HG03280 (cell line): ENCODE results near the gene HNRNPL.
"Not testable (repeated sequence)": the region's sequence is repeated elsewhere in the genome, so short reads cannot be mapped to it uniquely, and the experiment has no call there.

Source experiments
- ATAC-seq: cut with Tn5 transposase; IDR thresholded peaks from one replicate; pipeline ENCODE4 v1.9.1; 2021; ENCODE audit warnings: mild to moderate bottlenecking, moderate library complexity; ENCODE audit not compliant: unreplicated experiment

HNRNPL gene

DNA sequence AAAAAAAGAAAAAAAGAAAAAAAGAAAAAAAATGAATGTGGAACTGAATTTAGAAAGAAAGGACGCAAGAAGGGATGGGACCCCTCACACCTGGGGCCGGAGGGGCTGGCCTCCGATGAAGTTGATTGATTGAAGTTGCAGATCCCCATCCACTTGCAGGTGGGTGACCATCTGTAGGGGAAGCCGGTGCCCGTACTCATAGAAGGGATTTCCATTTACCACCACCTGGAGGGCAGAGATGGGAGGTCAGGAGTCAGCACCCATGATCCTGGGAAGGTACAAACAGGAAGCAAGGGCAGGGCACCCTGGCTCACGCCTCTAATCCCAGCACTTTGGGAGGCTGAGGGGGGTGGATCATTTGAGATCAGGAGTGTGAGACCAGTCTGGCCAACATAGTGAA lies 43.4 kb downstream of the HNRNPL start:
- ATAC-seq: no peak

DNA sequence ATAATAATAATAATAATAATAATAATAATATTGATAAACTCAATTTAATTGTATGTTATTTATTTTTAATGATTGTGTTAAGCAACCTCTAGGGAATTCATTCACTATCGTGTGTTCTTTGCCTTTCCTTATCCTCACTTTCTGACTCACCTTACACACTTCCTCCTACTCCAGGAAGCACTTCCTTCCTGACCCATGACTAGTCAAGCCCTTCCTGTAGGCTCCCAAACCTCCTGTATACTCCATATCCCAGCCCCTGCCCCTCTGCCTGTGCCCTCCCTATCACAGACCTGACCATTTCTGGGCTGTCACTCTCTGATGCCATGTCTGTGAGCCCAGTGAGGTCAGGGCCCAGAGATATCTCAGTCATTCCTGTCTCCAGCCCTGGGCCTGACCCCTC lies 44.6 kb downstream of the HNRNPL start:
- ATAC-seq: no peak

DNA sequence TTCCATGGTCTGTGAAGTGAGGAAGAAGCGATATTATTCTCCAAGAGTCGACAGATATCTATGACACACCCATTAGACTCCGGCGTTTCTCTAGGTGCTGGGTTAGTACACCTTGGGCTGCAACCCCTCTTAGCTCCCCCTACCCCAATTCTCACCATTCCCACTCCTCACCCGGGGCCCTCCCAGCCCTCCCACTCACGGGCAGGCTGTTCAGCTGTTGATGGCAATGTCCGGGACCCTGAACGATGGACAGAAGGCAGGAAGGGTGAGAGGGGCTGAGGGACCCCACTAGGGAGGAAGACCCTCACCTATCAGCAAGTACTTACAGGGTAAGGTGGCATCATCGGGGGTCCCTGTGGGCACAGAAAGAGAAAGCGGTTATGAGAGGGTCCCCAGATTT lies 46.2 kb downstream of the HNRNPL start:
- ATAC-seq: no peak

- no peak for ATAC-seq
These were observed 48.3 kb downstream of the HNRNPL start for GRCh38 chr19:38801359-38802095.

DNA sequence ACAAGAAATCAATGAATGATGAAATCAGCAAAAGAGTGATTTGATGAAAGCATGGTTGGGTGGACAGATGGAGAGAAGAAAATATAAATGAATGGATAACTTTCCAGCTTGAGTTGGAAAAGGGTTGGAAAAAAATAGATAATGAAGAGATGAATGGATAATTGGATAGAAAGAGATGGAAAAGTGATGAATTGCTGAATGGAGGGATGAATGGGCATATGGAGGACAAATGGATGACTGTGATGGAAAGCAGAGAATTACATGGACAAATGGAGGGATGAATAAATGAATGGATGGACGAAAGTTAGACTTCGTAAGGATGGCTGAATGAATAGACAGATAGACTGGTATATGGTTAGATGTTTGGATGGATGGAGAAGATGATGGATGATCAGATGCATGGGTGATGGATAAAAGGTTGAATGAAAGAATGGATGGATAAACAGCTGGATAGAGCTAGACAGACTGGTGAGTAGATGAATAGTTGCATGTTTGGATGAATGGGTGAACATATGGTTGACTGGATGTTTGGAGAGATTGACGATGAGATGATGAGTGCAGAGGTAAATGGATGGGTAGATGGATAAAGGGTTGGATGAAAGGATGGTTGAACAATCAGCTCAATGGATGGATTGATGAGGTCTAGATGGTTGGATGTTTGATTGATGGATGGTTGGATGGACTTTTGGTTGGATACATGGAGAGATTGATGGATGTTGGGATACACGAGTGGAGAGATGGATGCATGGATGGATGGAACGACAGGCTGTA lies 49.0 kb downstream of the HNRNPL start:
- ATAC-seq: no peak

- ATAC-seq: no peak
These were observed 50.7 kb downstream of the HNRNPL start for GRCh38 chr19:38799104-38799503.

DNA sequence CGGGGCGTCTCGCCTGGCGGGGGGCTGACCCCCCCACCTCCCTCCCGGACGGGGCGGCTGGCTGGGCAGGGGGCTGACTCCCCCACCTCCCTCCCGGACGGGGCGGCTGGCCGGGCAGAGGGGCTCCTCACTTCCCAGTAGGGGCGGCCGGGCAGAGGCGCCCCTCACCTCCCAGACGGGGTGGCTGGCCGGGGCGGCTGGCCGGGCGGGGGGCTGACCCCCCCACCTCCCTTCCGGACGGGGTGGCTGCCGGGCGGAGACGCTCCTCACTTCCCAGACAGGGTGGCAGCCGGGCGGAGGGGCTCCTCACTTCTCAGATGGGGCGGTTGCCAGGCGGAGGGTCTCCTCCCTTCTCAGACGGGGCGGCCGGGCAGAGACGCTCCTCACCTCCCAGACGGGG lies 52.0 kb downstream of the HNRNPL start:
- not testable (repeated sequence) for ATAC-seq

DNA sequence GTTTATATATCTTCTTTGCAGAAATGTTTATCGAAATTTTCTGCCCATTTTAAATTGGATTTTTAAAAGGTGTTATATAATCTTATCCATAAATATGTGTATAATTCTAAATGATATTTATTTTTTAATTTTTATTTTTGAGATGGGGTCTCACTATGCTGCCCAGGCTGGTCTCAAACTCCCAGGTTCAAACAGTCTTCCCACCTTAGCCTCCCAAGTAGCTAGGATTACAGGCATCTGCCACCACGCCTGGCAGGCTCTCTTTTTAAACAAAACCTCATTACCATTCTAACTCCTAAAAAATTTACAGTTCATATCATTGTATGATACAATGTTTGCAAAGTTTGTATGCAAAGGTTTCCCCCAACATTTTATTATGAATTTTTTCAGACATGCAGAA lies 53.6 kb downstream of the HNRNPL start:
- ATAC-seq: no peak

DNA sequence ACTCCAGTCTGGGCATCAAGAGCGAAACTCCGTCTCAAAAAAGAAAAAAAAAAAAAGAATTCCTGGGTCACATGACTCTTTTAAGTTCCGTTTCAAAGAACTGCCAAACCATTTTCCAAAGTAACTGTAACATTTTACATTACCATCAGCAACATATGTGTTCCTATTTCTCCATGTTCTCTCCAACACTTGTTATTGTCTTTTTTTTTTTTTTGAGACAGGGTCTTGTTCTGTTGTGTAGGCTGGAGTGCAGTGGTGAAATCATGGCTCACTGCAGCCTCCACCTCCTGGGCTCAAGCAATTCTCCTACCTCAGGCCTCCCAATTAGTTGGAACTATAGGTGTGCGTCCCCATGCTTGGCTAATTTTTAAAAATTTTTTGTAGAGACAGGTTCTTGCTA lies 54.2 kb downstream of the HNRNPL start:
- no peak for ATAC-seq

DNA sequence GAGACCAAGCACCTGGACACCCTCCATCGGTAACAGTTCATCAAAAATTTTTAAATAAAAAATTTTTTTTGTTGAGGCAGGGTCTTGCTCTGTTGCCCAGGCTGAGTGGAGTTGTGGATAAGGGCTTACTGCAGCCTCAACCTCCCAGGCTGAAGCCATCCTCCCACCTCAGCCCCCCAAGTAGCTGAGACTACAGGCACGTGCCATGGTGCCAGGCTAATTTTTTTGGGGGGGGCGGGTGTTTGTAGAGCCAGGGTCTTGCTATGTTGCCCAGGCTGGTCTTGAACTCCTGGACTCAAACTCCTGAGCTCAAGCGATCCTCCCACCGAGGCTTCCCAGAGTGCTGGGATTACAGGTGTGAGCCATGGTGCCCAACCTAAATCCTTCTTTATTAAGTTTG lies 56.1 kb downstream of the HNRNPL start:
- ATAC-seq: no peak

DNA sequence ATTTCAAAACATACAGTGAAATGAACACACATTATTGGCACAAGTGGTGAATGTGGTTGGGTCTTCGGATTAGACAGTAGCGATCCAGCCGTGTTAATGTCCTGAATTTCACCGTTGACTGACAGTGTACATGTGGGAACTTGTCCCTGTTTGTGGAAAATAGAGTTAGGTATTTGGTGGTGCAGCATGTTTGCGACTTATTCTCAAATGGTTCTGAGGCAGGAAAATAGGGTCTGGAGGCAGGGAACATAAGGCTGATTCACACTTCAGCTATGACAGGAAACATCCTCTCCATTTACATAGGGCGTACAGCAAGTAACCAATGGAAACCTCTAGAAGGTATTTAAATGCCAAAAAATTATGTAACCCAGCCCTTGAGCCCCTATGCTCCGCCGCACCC lies 56.6 kb downstream of the HNRNPL start:
- ATAC-seq: no peak

DNA sequence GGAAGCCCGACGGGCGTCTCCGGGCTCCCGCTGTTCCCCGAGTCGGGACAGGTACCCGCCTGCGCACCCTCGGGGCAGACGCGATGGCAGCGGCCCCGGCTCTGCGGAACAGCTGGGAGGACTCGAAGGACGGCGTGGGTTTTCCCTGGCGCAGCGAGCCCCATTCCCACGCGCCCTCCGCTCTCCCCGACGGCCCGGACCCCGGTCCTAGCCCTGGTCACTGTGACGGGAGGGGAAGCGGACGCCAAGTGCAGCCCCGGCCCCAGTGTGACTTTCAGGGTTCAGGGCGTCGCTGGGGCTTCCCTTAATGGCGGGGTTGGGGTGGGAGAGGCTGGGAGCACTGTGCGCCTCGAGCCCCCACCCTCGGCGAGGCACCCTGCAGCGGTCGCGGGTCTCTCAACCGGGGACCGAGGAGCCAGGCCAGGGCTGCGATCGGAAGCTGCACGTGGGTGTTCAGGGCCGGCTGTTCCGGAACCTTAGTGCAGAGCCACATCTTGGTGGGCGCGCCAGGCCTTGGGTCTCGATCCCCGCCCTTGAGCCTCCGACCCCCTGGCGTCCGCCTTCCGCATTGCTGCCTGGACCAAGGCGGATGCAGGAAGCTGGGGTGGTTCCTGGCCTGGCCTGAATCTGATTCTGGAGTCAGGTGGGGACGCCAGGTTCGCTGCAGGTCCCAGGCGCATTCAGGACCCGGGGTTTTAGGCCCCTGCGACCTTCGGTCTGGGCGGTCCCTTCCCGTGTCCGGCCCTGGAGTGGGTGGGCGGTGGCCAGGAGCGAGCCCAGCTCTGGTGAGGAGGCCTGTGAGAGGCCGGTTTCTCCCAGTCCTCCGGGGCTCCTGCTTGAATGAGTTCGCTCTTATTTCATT lies 57.3 kb downstream of the HNRNPL start:
- no peak for ATAC-seq

- not testable (repeated sequence) for ATAC-seq
These were observed 58.2 kb downstream of the HNRNPL start for GRCh38 chr19:38791451-38792064.

- ATAC-seq: not testable (repeated sequence)
These were observed 59.0 kb downstream of the HNRNPL start for GRCh38 chr19:38790507-38791403.

GRCh38 chr19:38788478-38789243 lies 61.1 kb downstream of the HNRNPL start, which contains the start of gene LGALS7B:
TSS of gene LGALS7B (plus strand) at chr19:38789200. CDS start at chr19:38789227, 27 bp downstream.
- ATAC-seq: no peak

DNA sequence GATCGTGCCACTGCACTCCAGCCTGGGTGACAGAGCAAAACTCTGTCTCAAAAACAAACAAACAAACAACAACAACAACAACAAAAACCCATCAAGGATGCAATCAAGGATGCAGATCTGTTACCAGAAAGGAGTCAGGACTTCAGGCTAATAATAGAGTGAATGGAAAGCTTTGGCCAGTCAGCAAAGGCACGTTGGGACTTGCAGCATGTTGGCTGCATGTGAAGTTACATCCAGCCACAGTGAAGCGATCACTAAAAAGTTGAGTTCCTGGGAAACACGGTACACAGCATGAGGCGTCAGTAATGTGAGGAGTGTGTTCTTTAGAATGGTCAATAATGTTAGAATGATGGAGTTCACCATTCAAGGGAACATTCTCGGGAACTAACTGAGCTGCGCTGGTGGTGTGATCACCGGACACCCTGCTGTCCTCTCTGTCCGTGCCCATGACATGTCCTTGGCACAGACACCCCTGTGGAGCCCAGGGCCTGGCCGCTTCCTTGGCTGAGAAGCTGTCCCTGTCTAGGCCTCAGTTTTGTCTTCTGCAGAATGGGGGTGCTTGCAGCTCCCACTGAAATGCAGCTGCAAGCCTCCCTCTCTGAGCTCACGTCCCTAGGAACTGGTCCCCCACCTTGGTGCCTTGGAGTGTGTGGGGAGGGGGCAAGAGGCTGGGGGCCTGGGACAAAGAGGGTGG lies 63.1 kb downstream of the HNRNPL start:
- no peak for ATAC-seq
